ENCODE measurements around the gene SERGEF.
A peak's percentile ranks its signal among the peaks of the same experiment; 100 is the strongest.

Gene SERGEF

DNA sequence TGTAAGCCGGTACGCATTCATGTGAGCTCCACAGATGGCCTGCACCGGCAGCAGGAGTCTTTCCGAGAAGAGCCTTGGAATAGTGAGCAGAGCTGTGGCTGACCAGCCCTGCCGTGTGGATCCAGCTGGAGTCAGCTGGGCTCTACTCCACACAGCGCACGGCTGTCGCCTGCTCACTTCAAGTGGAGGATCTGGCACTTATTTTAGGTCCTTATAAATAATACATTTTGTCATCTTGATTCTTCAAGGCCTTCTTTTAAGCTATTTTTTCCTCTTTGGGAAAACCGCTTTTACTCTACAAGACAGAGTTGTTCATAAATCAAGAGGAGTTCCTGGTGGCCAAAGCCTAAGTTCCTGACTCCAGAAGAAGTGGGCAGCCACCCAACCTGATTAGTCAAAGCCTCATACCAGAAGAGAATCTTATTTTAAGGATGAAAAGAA lies 184.5 kb downstream of the SERGEF start:
- no peak for TF ChIP-seq SUZ12 (IDR thresholded peaks at IDR 0.05; ENCODE audit: extremely low read depth, insufficient read depth, insufficient read length)
- TF ChIP-seq YY1 (IDR thresholded peaks at IDR 0.05; ENCODE audit: insufficient read depth, insufficient read length) = no peak
- TF ChIP-seq ZNF274 (IDR thresholded peaks at IDR 0.05; ENCODE audit: low read depth, low read length) = no peak
- no peaks in the 10 kb centered on the region for H3K36me3 ChIP-seq (ENCODE audit: insufficient read depth, insufficient read length, low read length)
- DNase-seq (ENCODE audit: low read depth, low spot score) = no peak

DNA sequence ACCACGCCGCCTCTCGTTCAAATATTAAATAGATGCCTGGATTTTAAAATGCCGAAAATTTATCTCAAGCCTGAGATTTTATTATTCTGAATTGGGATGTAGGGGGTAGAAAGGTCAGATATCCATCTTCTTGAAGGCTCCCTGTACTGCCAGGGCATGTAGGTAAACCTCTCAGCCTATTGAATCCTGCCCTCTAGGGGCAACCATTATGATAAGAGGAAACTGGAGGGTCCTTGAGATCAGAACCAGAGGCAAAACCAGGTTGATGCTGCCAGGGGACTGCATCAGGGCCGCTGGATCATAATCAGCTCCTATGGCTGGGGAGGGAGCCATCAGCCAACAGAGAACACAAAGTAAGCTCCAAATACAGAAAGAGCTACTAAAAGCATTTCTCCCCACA lies 185.8 kb downstream of the SERGEF start:
- Histone ChIP-seq H3K4me1 (ENCODE audit: insufficient read depth, insufficient read length) (no peaks in the 10 kb centered on the region), H3K4me3 (ENCODE audit: insufficient read length, low read depth) (no peak overlapping the region), H3K27me3 (ENCODE audit: insufficient read depth, insufficient read length) (no peaks in the 10 kb centered on the region), H3K9me3 (ENCODE audit: insufficient read depth, low read length) (no peaks in the 10 kb centered on the region), H3K36me3 (ENCODE audit: insufficient read depth, insufficient read length, low read length) (no peaks in the 10 kb centered on the region), H3K9ac (ENCODE audit: insufficient read length, low read depth) (no peak overlapping the region)
- TF ChIP-seq ZNF274 (IDR thresholded peaks at IDR 0.05; ENCODE audit: low read depth, low read length) (no peak), SUZ12 (IDR thresholded peaks at IDR 0.05; ENCODE audit: extremely low read depth, insufficient read depth, insufficient read length) (no peak), YY1 (IDR thresholded peaks at IDR 0.05; ENCODE audit: insufficient read depth, insufficient read length) (no peak)
- peak; percentile 16 for DNase-seq (ENCODE audit: low read depth, low spot score)

More for the DNA sequence above, 184.5 kb downstream of the SERGEF start:
- Histone ChIP-seq H3K9me3 (ENCODE audit: insufficient read depth, low read length) (peaks cover 4% of the 10 kb centered on the region; the same call in 1 of the 2 replicates), H3K4me1 (ENCODE audit: insufficient read depth, insufficient read length) (no peaks in the 10 kb centered on the region), H3K4me3 (ENCODE audit: insufficient read length, low read depth) (no peak overlapping the region), H3K9ac (ENCODE audit: insufficient read length, low read depth) (no peak overlapping the region), H3K27me3 (ENCODE audit: insufficient read depth, insufficient read length) (no peaks in the 10 kb centered on the region)

DNA sequence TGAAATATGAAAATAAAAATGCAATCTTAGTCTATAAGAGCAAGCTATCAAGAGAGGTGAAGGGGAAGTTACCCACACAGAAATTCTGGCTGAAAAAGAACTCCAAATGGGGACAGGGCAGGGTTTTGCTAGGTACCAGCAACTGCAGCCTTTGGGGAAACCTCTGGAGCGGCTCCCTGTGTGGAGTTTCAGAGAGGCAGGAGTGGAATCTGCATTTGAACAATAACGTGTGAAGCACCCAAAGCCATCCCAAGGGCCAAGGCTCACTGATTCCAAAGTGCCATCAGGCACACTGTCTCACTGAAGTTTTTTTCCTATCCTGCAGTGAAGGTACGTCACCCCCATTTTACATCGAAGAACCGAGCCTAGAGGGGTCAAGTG lies 190.5 kb downstream of the SERGEF start:
- no peak for TF ChIP-seq YY1 (IDR thresholded peaks at IDR 0.05; ENCODE audit: insufficient read depth, insufficient read length)
- TF ChIP-seq SUZ12 (IDR thresholded peaks at IDR 0.05; ENCODE audit: extremely low read depth, insufficient read depth, insufficient read length) = no peak
- no peak for TF ChIP-seq ZNF274 (IDR thresholded peaks at IDR 0.05; ENCODE audit: low read depth, low read length)
- H3K4me3 ChIP-seq (ENCODE audit: insufficient read length, low read depth) = no peak overlapping the region
- no peaks in the 10 kb centered on the region for H3K4me1 ChIP-seq (ENCODE audit: insufficient read depth, insufficient read length)
- no peaks in the 10 kb centered on the region for H3K27me3 ChIP-seq (ENCODE audit: insufficient read depth, insufficient read length)
- H3K9ac ChIP-seq (ENCODE audit: insufficient read length, low read depth) = no peak overlapping the region
- no peaks in the 10 kb centered on the region for H3K36me3 ChIP-seq (ENCODE audit: insufficient read depth, insufficient read length, low read length)
- H3K9me3 ChIP-seq (ENCODE audit: insufficient read depth, low read length) = no peaks in the 10 kb centered on the region
- no peak for DNase-seq (ENCODE audit: low read depth, low spot score)

DNA sequence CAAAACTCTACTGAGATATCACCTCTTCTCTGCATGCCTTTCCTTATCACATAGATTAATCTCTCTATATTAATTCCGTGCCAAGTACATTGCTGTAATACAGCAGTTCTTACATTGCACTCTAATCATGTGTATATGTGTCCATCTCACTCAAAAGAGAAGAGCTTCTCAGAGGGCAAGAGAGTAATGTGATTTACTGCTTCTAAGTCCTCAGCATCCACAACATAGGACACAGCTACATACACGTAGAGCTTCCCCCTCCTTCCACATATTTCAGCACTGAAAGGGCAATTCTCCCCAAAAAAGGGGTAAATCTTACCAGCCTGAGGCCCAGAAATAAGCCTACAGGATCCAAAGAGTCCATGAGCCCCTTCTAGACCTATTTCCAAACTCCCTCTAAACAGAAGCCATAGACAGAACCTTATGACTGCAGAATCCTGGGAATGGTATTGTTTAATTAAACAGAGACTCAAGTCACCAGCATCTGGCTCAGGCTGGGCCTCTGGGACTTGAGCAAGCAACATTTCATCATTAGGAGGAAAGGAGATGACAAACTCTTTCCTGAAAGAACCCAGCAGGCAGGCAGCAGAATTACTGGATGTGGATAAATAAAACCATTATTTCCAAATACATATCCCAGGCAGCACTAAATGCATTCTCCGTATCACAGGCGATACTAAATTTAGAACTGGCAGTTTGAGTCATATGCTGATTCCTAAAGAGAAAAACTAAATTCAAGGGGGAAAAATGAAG lies 191.0 kb downstream of the SERGEF start:
- Histone ChIP-seq H3K36me3 (ENCODE audit: insufficient read depth, insufficient read length, low read length) (no peaks in the 10 kb centered on the region), H3K9ac (ENCODE audit: insufficient read length, low read depth) (no peak overlapping the region), H3K4me1 (ENCODE audit: insufficient read depth, insufficient read length) (no peaks in the 10 kb centered on the region), H3K9me3 (ENCODE audit: insufficient read depth, low read length) (no peaks in the 10 kb centered on the region), H3K27me3 (ENCODE audit: insufficient read depth, insufficient read length) (no peaks in the 10 kb centered on the region), H3K4me3 (ENCODE audit: insufficient read length, low read depth) (no peak overlapping the region)
- no peak for TF ChIP-seq SUZ12 (IDR thresholded peaks at IDR 0.05; ENCODE audit: extremely low read depth, insufficient read depth, insufficient read length)
- TF ChIP-seq ZNF274 (IDR thresholded peaks at IDR 0.05; ENCODE audit: low read depth, low read length) = no peak
- no peak for TF ChIP-seq YY1 (IDR thresholded peaks at IDR 0.05; ENCODE audit: insufficient read depth, insufficient read length)
- DNase-seq (ENCODE audit: low read depth, low spot score) = no peak

DNA sequence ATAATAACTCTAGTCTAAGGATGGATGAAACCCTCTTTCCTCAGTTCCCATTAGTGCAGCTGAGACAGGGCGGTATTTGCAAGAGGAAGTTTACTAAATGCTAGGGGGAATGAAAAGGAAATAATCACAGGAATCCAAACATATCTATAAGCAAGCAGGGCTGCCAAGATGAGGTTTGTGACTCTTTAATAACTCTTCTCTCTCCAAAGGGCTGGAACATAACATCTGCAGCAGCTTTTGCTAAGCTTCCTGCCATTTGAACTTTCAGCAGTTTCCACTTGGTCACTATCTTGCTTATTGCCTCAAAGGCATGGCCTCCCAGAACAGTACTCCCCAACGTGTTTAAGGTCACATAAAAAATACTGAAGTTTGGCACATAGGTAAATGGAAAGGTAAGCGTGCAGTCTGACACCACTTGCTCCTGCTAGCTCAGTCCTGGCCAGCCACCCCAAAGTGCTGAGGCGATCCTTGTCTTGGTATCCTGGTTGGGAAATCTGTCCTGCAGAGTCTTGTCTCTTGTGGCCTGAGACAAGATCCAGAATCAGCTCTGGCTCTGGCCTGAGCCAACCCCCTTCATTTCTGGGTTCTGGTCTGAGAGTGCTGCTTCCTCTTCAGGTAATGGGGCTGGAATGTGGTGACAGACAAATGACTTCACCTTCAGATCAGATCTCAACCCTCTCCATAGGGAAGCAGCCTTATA lies 196.5 kb downstream of the SERGEF start:
- no peak overlapping the region for H3K4me3 ChIP-seq (ENCODE audit: insufficient read length, low read depth)
- DNase-seq (ENCODE audit: low read depth, low spot score) = no peak
- TF ChIP-seq ZNF274 (IDR thresholded peaks at IDR 0.05; ENCODE audit: low read depth, low read length) (no peak), SUZ12 (IDR thresholded peaks at IDR 0.05; ENCODE audit: extremely low read depth, insufficient read depth, insufficient read length) (no peak)

DNA sequence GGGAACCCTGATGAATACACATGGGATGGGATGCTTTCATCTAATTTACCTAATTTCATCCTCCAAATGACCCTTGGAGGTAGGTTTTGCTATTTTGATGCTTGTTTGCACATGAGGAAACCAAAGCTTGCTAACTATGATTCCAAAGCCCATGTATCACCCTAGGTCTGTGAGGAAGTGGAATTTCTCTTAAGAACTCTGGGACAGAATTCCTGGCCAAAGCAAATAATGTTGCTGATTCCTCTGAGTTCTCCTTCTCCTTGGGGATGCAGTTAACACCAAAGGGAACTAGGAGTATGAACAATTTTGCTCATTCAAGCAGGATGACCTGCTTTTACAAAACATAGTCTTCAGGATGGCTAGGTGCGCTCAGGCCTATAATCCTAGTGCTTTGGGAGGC lies 198.3 kb downstream of the SERGEF start:
- Histone ChIP-seq H3K9ac (ENCODE audit: insufficient read length, low read depth) (no peak overlapping the region), H3K4me3 (ENCODE audit: insufficient read length, low read depth) (no peak overlapping the region), H3K27me3 (ENCODE audit: insufficient read depth, insufficient read length) (no peaks in the 10 kb centered on the region), H3K9me3 (ENCODE audit: insufficient read depth, low read length) (no peaks in the 10 kb centered on the region), H3K36me3 (ENCODE audit: insufficient read depth, insufficient read length, low read length) (no peaks in the 10 kb centered on the region), H3K4me1 (ENCODE audit: insufficient read depth, insufficient read length) (no peaks in the 10 kb centered on the region)
- no peak for TF ChIP-seq SUZ12 (IDR thresholded peaks at IDR 0.05; ENCODE audit: extremely low read depth, insufficient read depth, insufficient read length)
- TF ChIP-seq ZNF274 (IDR thresholded peaks at IDR 0.05; ENCODE audit: low read depth, low read length) = no peak
- no peak for TF ChIP-seq YY1 (IDR thresholded peaks at IDR 0.05; ENCODE audit: insufficient read depth, insufficient read length)
- no peak for DNase-seq (ENCODE audit: low read depth, low spot score)

More for the DNA sequence above, 196.5 kb downstream of the SERGEF start:
- H3K36me3 ChIP-seq (ENCODE audit: insufficient read depth, insufficient read length, low read length) = no peaks in the 10 kb centered on the region
- no peaks in the 10 kb centered on the region for H3K4me1 ChIP-seq (ENCODE audit: insufficient read depth, insufficient read length)
- H3K9ac ChIP-seq (ENCODE audit: insufficient read length, low read depth) = no peak overlapping the region
- H3K27me3 ChIP-seq (ENCODE audit: insufficient read depth, insufficient read length) = no peaks in the 10 kb centered on the region
- H3K9me3 ChIP-seq (ENCODE audit: insufficient read depth, low read length) = no peaks in the 10 kb centered on the region

DNA sequence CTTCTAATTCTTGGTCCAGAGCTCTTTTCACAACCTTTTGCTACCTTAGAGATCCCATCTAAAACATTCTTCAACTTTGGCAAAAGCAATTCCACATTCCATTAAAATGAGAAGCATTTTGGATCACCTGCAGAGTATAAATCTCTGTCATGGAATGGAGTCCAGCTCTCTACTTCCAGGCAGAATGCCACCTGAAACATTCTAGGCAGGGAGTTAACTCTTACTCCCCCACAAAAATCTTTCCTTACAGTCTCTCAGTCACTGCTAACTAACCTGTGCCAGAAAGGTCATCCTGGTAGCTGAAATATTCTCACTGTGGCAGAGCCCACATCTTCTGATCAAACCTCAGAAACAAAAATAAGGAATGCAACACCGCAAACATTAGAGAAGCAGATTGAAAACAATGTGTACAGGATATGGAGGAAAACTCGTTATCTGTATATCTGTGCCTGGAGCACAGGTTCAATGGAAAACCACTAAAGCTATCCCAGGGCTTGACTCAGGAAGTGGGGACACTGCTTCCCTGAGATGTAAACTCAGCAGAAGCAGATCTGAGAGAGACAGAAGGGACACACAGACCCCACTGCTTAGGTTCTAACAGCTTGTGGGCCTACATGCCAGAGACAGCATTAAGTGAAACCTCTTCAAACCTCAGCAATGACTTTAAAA lies 199.3 kb downstream of the SERGEF start:
- no peak for TF ChIP-seq ZNF274 (IDR thresholded peaks at IDR 0.05; ENCODE audit: low read depth, low read length)
- no peak for TF ChIP-seq SUZ12 (IDR thresholded peaks at IDR 0.05; ENCODE audit: extremely low read depth, insufficient read depth, insufficient read length)
- no peak for TF ChIP-seq YY1 (IDR thresholded peaks at IDR 0.05; ENCODE audit: insufficient read depth, insufficient read length)
- H3K4me3 ChIP-seq (ENCODE audit: insufficient read length, low read depth) = no peak overlapping the region
- H3K27me3 ChIP-seq (ENCODE audit: insufficient read depth, insufficient read length) = no peaks in the 10 kb centered on the region
- no peak for DNase-seq (ENCODE audit: low read depth, low spot score)
- H3K36me3 ChIP-seq (ENCODE audit: insufficient read depth, insufficient read length, low read length) = no peaks in the 10 kb centered on the region
- no peaks in the 10 kb centered on the region for H3K9me3 ChIP-seq (ENCODE audit: insufficient read depth, low read length)
- no peak overlapping the region for H3K9ac ChIP-seq (ENCODE audit: insufficient read length, low read depth)
- no peaks in the 10 kb centered on the region for H3K4me1 ChIP-seq (ENCODE audit: insufficient read depth, insufficient read length)

Data from NT2/D1 (cell line).